IMR-90 (cell line): ENCODE results near the gene ST3GAL4. TPM values are rescaled to one million over a fixed set of nuclear protein-coding genes. Genes with fewer than 3 reads are reported as not detected.

Source experiments
- ATAC-seq: fragments of 200-7000 bp; cut with Tn5 transposase; 2 replicates; pipeline ENCODE4 v1.9.1; 2020; ENCODE audit warnings: low read depth, mild to moderate bottlenecking, moderate library complexity
- BruUV-seq: library from RNA; stranded (reverse); fragments of 400-500 nt; replicated peaks from 2 replicates; lab custom pipeline; 2021; lab: Mats Ljungman, UMichigan
- CTCF ChIA-PET: fragments of 300-600 bp; formaldehyde crosslinking; extraction: SDS; loops from one replicate; lab custom pipeline; 2021; ENCODE audit warnings: antibody characterized with exemption; lab: Yijun Ruan, JAX
- POLR2A ChIA-PET: fragments of 300-600 bp; sonication (Branson Sonifier 250); formaldehyde crosslinking; loops from one replicate; lab custom pipeline; 2022; ENCODE audit warnings: antibody characterized with exemption; ENCODE audit not compliant: unreplicated experiment; lab: Charles Lee
- DNase-seq: peaks from one replicate; pipeline ENCODE4 v3.0.0; 2013
- H2AFZ ChIP-seq: replicated peaks from 2 replicates; pipeline ENCODE3; 2013; ENCODE audit warnings: low read length, mild to moderate bottlenecking; ENCODE audit not compliant: poor library complexity
- H2AK5ac ChIP-seq: 2 replicates; pipeline ENCODE4 v1.6.1; 2013; ENCODE audit warnings: low read depth, low read length, inconsistent platforms
- H2AK9ac ChIP-seq: replicated peaks from 2 replicates; pipeline ENCODE3; 2013; ENCODE audit warnings: mild to moderate bottlenecking, low read depth, low read length, moderate library complexity; ENCODE audit not compliant: poor library complexity
- H2BK120ac ChIP-seq: 2 replicates; pipeline ENCODE4 v1.6.1; 2013; ENCODE audit warnings: low read depth, low read length, inconsistent platforms
- H2BK15ac ChIP-seq: 3 replicates; pipeline ENCODE4 v1.6.1; 2013; ENCODE audit warnings: low read depth, low read length, inconsistent platforms
- H2BK20ac ChIP-seq: 2 replicates; pipeline ENCODE4 v1.6.1; 2013; ENCODE audit warnings: low read depth, mild to moderate bottlenecking, inconsistent platforms, low read length, moderate library complexity
- H2BK5ac ChIP-seq: 2 replicates; pipeline ENCODE4 v1.6.1; 2013; ENCODE audit warnings: mild to moderate bottlenecking, low read depth, low read length, inconsistent platforms; ENCODE audit not compliant: poor library complexity, severe bottlenecking
- H3K14ac ChIP-seq: replicated peaks from 2 replicates; pipeline ENCODE4 v1.6.1; 2013; ENCODE audit warnings: low read depth, low read length, inconsistent platforms
- H3K18ac ChIP-seq: 2 replicates; pipeline ENCODE4 v1.6.1; 2013; ENCODE audit warnings: low read depth, low read length, control low read depth
- H3K23ac ChIP-seq: 2 replicates; pipeline ENCODE4 v1.6.1; 2013; ENCODE audit warnings: low read depth, low read length, inconsistent platforms
- H3K27ac ChIP-seq: 2 replicates; pipeline ENCODE4 v1.5.1; 2013; ENCODE audit warnings: mild to moderate bottlenecking, control low read depth, low read length; ENCODE audit not compliant: insufficient read depth
- H3K27me3 ChIP-seq: 2 replicates; pipeline ENCODE4 v1.6.1; 2013; ENCODE audit warnings: low read length; ENCODE audit not compliant: control insufficient read depth, insufficient read depth
- H3K36me3 ChIP-seq: 2 replicates; pipeline ENCODE4 v1.6.1; 2013; ENCODE audit warnings: low read length, mixed read lengths; ENCODE audit not compliant: control insufficient read depth, insufficient read depth
- H3K4ac ChIP-seq: 2 replicates; pipeline ENCODE4 v1.6.1; 2013; ENCODE audit warnings: low read depth, low read length, inconsistent platforms
- H3K4me1 ChIP-seq: 2 replicates; pipeline ENCODE4 v1.6.1; 2013; ENCODE audit warnings: low read length, mixed read lengths; ENCODE audit not compliant: control insufficient read depth, insufficient read depth
- H3K4me2 ChIP-seq: 2 replicates; pipeline ENCODE4 v1.6.1; 2013; ENCODE audit warnings: low read depth, mild to moderate bottlenecking, control low read depth, low read length, moderate library complexity
- H3K4me3 ChIP-seq: 2 replicates; pipeline ENCODE4 v1.5.1; 2013; ENCODE audit warnings: low read depth, mild to moderate bottlenecking, control low read depth, low read length, moderate library complexity; ENCODE audit not compliant: insufficient read depth
- H3K56ac ChIP-seq: 2 replicates; pipeline ENCODE4 v1.6.1; 2013; ENCODE audit warnings: low read length, inconsistent platforms; ENCODE audit not compliant: insufficient read depth; ENCODE audit errors: extremely low read depth
- H3K79me1 ChIP-seq, 2 experiments: 2 replicates each; pipeline ENCODE4 v1.6.1; 2013; ENCODE audit warnings: low read length in 2 of 2, inconsistent platforms in 1 of 2, low read depth in 1 of 2
- H3K9ac ChIP-seq: 2 replicates; pipeline ENCODE4 v1.6.1; 2013; ENCODE audit warnings: low read depth, low read length, control low read depth
- H3K9me1 ChIP-seq: 2 replicates; pipeline ENCODE4 v1.6.1; 2013; ENCODE audit warnings: low read length, inconsistent platforms; ENCODE audit not compliant: insufficient read depth
- H3K9me3 ChIP-seq: 2 replicates; pipeline ENCODE4 v1.6.1; 2013; ENCODE audit warnings: low read length; ENCODE audit not compliant: control insufficient read depth, insufficient read depth
- H4K20me1 ChIP-seq: 2 replicates; pipeline ENCODE4 v1.6.1; 2013; ENCODE audit warnings: low read length, inconsistent platforms; ENCODE audit not compliant: insufficient read depth
- H4K5ac ChIP-seq: 2 replicates; pipeline ENCODE4 v1.6.1; 2013; ENCODE audit warnings: mild to moderate bottlenecking, low read depth, low read length, control low read depth
- H4K8ac ChIP-seq, 2 experiments: 2 replicates each; pipeline ENCODE4 v1.6.1; 2013; ENCODE audit warnings: low read depth in 2 of 2, low read length in 2 of 2, control low read depth in 1 of 2, inconsistent platforms in 1 of 2
- H4K91ac ChIP-seq: 2 replicates; pipeline ENCODE4 v1.6.1; 2013; ENCODE audit warnings: low read depth, low read length, inconsistent platforms; ENCODE audit not compliant: insufficient read depth
- BHLHE40 ChIP-seq: fragments of 150-350 bp; IDR thresholded peaks from 2 replicates; pipeline ENCODE4 v1.6.1; 2016; ENCODE audit warnings: mild to moderate bottlenecking, low read depth, low read length
- ELK1 ChIP-seq: fragments of 150-350 bp; IDR thresholded peaks from 2 replicates; pipeline ENCODE4 v1.6.1; 2016; ENCODE audit warnings: low read depth, mild to moderate bottlenecking, low read length, moderate library complexity, borderline replicate concordance
- FOS ChIP-seq: fragments of 150-350 bp; IDR thresholded peaks from 2 replicates; pipeline ENCODE4 v1.6.1; 2016; ENCODE audit warnings: low read depth, low read length
- MAFK ChIP-seq: IDR thresholded peaks from 2 replicates; pipeline ENCODE4 v1.6.1; 2012; ENCODE audit warnings: low read depth, low read length, improper control_type of control experiment
- MAZ ChIP-seq: IDR thresholded peaks from 2 replicates; pipeline ENCODE4 v1.6.1; 2012; ENCODE audit warnings: low read depth, mild to moderate bottlenecking, low read length, improper control_type of control experiment, moderate library complexity, borderline replicate concordance
- MXI1 ChIP-seq: IDR thresholded peaks from 2 replicates; pipeline ENCODE4 v1.6.1; 2012; ENCODE audit warnings: low read depth, mild to moderate bottlenecking, low read length, moderate library complexity, borderline replicate concordance
- NFE2L2 ChIP-seq: fragments of 150-350 bp; IDR thresholded peaks from 2 replicates; pipeline ENCODE4 v1.6.1; 2016; ENCODE audit warnings: low read depth, mild to moderate bottlenecking, low read length
- POLR2A ChIP-seq: IDR thresholded peaks from 2 replicates; pipeline ENCODE4 v1.6.1; 2012; ENCODE audit warnings: mild to moderate bottlenecking, low read depth, low read length
- RAD21 ChIP-seq: IDR thresholded peaks from 2 replicates; pipeline ENCODE4 v1.6.1; 2012; ENCODE audit warnings: low read length, improper control_type of control experiment
- RCOR1 ChIP-seq: IDR thresholded peaks from 2 replicates; pipeline ENCODE4 v1.6.1; 2012; ENCODE audit warnings: mild to moderate bottlenecking, low read length, improper control_type of control experiment; ENCODE audit not compliant: insufficient replicate concordance
- RFX5 ChIP-seq: IDR thresholded peaks from 2 replicates; pipeline ENCODE4 v1.8.0; 2012; ENCODE audit warnings: low read depth, mild to moderate bottlenecking, low read length, moderate library complexity
- SMC3 ChIP-seq: fragments of 150-350 bp; IDR thresholded peaks from 2 replicates; pipeline ENCODE4 v1.6.1; 2016; ENCODE audit warnings: low read depth, mild to moderate bottlenecking, antibody characterized with exemption, low read length, moderate library complexity
- USF2 ChIP-seq: fragments of 150-350 bp; IDR thresholded peaks from 2 replicates; pipeline ENCODE4 v1.6.1; 2017; ENCODE audit warnings: mild to moderate bottlenecking, antibody characterized with exemption, low read length, low read depth
- WGBS, 2 experiments: methylation state at CpG; one replicate each; pipeline versions ENCODE4 v1.1.5 to v1.1.7; 2013; ENCODE audit warnings: missing lambda C conversion rate in 2 of 2; ENCODE audit not compliant: insufficient read length in 1 of 2; ENCODE audit errors: extremely low coverage in 2 of 2; 5-methylcytosine and 5-hydroxymethylcytosine counted together
- dilution Hi-C: fragments of 300-500 bp; cut with HindIII; formaldehyde crosslinking; loops from one replicate; pipeline ENCODE4 v1.14.3; 2018; ENCODE audit warnings: low sequenced_read_pairs; ENCODE audit not compliant: unreplicated experiment
- in situ Hi-C: fragments of 300-500 bp; cut with MboI; formaldehyde crosslinking; loops from 3 replicates; pipeline ENCODE4 v1.14.3; 2019; ENCODE audit warnings: low sequenced_read_pairs, inconsistent platforms, mixed read lengths
- intact Hi-C: fragments of 100-400 bp; cut with micrococcal nuclease; formaldehyde crosslinking; loops from 2 replicates; pipeline ENCODE4 v1.10.0; 2022
- polyA plus RNA-seq, 3 experiments: library from polyadenylated mRNA; depleted of rRNA; stranded (reverse); fragments of >200 nt; gene quantifications; 2 replicates each; pipeline ENCODE4 v1.2.3, GENCODE V29; 2012; ENCODE audit warnings: low replicate concordance in 1 of 3
- total RNA-seq: library from RNA; depleted of rRNA; stranded (reverse); fragments of >200 nt; gene quantifications from 2 replicates; pipeline ENCODE4 v1.2.3, GENCODE V29; 2012

ST3GAL4 gene
- total and polyA plus RNA-seq, 2 of the 4 experiments (the other 2 are of a cell fraction), result 17.0 to 19.7 TPM

GRCh38 chr11:126423743-126424142 lies 68.3 kb downstream of the ST3GAL4 start:
- no TSS peak for BruUV-seq
- ChIA-PET CTCF (no interaction called here), POLR2A (no interaction called here)
- Histone ChIP-seq H2BK15ac (no peak overlapping the region), H2AK5ac (no peak overlapping the region), H3K27me3 (no peaks in the 10 kb centered on the region), H3K56ac (no peak overlapping the region), H4K91ac (no peak overlapping the region), H3K18ac (no peak overlapping the region), H2BK20ac (no peak overlapping the region), H4K8ac (no peak overlapping the region), H3K36me3 (peaks cover 1% of the 10 kb centered on the region; the same call in 1 of the 2 replicates), H2BK5ac (no peak overlapping the region), H3K4me3 (no peak overlapping the region), H3K23ac (no peak overlapping the region), H3K14ac (no peak overlapping the region), H3K79me1 (no peaks in the 10 kb centered on the region), H3K9me1 (peaks cover 4% of the 10 kb centered on the region; the same call in 1 of the 2 replicates), H4K20me1 (no peaks in the 10 kb centered on the region), H4K5ac (no peak overlapping the region), H3K27ac (no peak overlapping the region), H3K4me2 (no peak overlapping the region), H2AK9ac (no peak overlapping the region), H2BK120ac (no peak overlapping the region), H2AFZ (no peak overlapping the region), H3K4ac (no peak overlapping the region), H3K9me3 (no peaks in the 10 kb centered on the region), H3K4me1 (peaks cover 8% of the 10 kb centered on the region), H3K9ac (no peak overlapping the region)
- no CpG with 5 or more reads among the region's 11 CpGs for WGBS, 2 experiments
- in situ Hi-C loops (no loop called here), dilution Hi-C loops (no loop called here), intact Hi-C loops (no loop called here)
- ATAC-seq, result no peak
- no peak for DNase-seq
- TF ChIP-seq FOS, result no peak
- TF ChIP-seq RFX5, result no peak
- no peak for TF ChIP-seq POLR2A
- TF ChIP-seq MXI1, result no peak
- TF ChIP-seq USF2, result no peak
- no peak for TF ChIP-seq RAD21
- no peak for TF ChIP-seq BHLHE40
- no peak for TF ChIP-seq RCOR1
- no peak for TF ChIP-seq NFE2L2
- TF ChIP-seq SMC3, result no peak
- no peak for TF ChIP-seq MAZ
- TF ChIP-seq ELK1, result no peak
- TF ChIP-seq MAFK, result no peak
